Trophoblast cell (in vitro differentiated cells and primary cell): Measurements from ENCODE around the gene BMERB1.
A peak's percentile ranks its signal among the peaks of the same experiment; 100 is the strongest.

Experiments
- DNase-seq, 2 donors: peaks; one replicate each; pipeline ENCODE4 v3.0.0-alpha.2; 2016
- H2AFZ ChIP-seq: 2 replicates; pipeline ENCODE4 v1.6.1; 2013; ENCODE audit warnings: low read length, moderate library complexity, mild to moderate bottlenecking; ENCODE audit not compliant: insufficient read depth, poor library complexity
- H2AK5ac ChIP-seq: 2 replicates; pipeline ENCODE4 v1.6.1; 2013; ENCODE audit warnings: mild to moderate bottlenecking, low read length
- H2BK120ac ChIP-seq: 2 replicates; pipeline ENCODE4 v1.6.1; 2013; ENCODE audit warnings: low read length, mild to moderate bottlenecking, moderate library complexity; ENCODE audit not compliant: insufficient read depth, poor library complexity
- H2BK12ac ChIP-seq: 2 replicates; pipeline ENCODE4 v1.6.1; 2013; ENCODE audit warnings: mild to moderate bottlenecking, low read length, moderate library complexity
- H2BK5ac ChIP-seq: 2 replicates; pipeline ENCODE4 v1.6.1; 2013; ENCODE audit warnings: low read length, low read depth, moderate library complexity, mild to moderate bottlenecking; ENCODE audit not compliant: poor library complexity
- H3K14ac ChIP-seq: 2 replicates; pipeline ENCODE4 v1.6.1; 2013; ENCODE audit warnings: mild to moderate bottlenecking, low read length
- H3K18ac ChIP-seq: 2 replicates; pipeline ENCODE4 v1.6.1; 2013; ENCODE audit warnings: mild to moderate bottlenecking, low read length
- H3K23ac ChIP-seq: 2 replicates; pipeline ENCODE4 v1.6.1; 2013; ENCODE audit warnings: low read length
- H3K27ac ChIP-seq: 2 replicates; pipeline ENCODE4 v1.5.1; 2013; ENCODE audit warnings: low read depth, mild to moderate bottlenecking, inconsistent platforms, low read length, moderate library complexity
- H3K27me3 ChIP-seq: 2 replicates; pipeline ENCODE4 v1.6.1; 2013; ENCODE audit warnings: inconsistent platforms, mild to moderate bottlenecking, low read length, moderate library complexity; ENCODE audit not compliant: insufficient read depth
- H3K36me3 ChIP-seq, 2 experiments: 1 replicate in 1 of 2; 2 replicates in 1 of 2; pipeline ENCODE4 v1.6.1; 2013; ENCODE audit warnings: low read length in 2 of 2, mild to moderate bottlenecking in 2 of 2, moderate library complexity in 1 of 2; ENCODE audit not compliant: insufficient read depth in 2 of 2, control insufficient read depth in 1 of 2
- H3K4ac ChIP-seq: 2 replicates; pipeline ENCODE4 v1.6.1; 2013; ENCODE audit warnings: low read depth, mild to moderate bottlenecking, low read length, moderate library complexity
- H3K4me1 ChIP-seq, 2 experiments: 1 replicate in 1 of 2; 2 replicates in 1 of 2; pipeline ENCODE4 v1.6.1; 2013; ENCODE audit warnings: low read length in 2 of 2, mild to moderate bottlenecking in 2 of 2, moderate library complexity in 1 of 2; ENCODE audit not compliant: insufficient read depth in 2 of 2, control insufficient read depth in 1 of 2
- H3K4me2 ChIP-seq: 2 replicates; pipeline ENCODE4 v1.6.1; 2013; ENCODE audit warnings: inconsistent platforms, mild to moderate bottlenecking, low read length, moderate library complexity
- H3K4me3 ChIP-seq: 2 replicates; pipeline ENCODE4 v1.5.1; 2013; ENCODE audit warnings: mild to moderate bottlenecking, low read depth, low read length, inconsistent platforms
- H3K79me1 ChIP-seq: one replicate; pipeline ENCODE4 v1.6.1; 2013; ENCODE audit warnings: low read length
- H3K79me2 ChIP-seq: 2 replicates; pipeline ENCODE4 v1.6.1; 2013; ENCODE audit warnings: low read length, mild to moderate bottlenecking; ENCODE audit not compliant: control insufficient read depth, insufficient read depth, poor library complexity
- H3K9ac ChIP-seq: 2 replicates; pipeline ENCODE4 v1.6.1; 2013; ENCODE audit warnings: mild to moderate bottlenecking, low read length
- H3K9me3 ChIP-seq: 2 replicates; pipeline ENCODE4 v1.6.1; 2013; ENCODE audit warnings: low read depth, mild to moderate bottlenecking, control low read depth, inconsistent platforms, low read length; ENCODE audit not compliant: insufficient read depth
- H4K12ac ChIP-seq: 2 replicates; pipeline ENCODE4 v1.6.1; 2013; ENCODE audit warnings: low read depth, mild to moderate bottlenecking, low read length, moderate library complexity
- H4K8ac ChIP-seq: 2 replicates; pipeline ENCODE4 v1.6.1; 2013; ENCODE audit warnings: low read depth, mild to moderate bottlenecking, low read length, moderate library complexity
- H4K91ac ChIP-seq: one replicate; pipeline ENCODE4 v1.6.1; 2013; ENCODE audit warnings: low read depth, mild to moderate bottlenecking, low read length, moderate library complexity
- WGBS: extraction: QIAGEN DNeasy Blood & Tissue Kit; methylation state at CpG from one replicate; pipeline ENCODE4 v1.1.7; 2013; ENCODE audit warnings: missing lambda C conversion rate; ENCODE audit not compliant: insufficient read length, insufficient coverage; ENCODE audit errors: extremely low coverage; 5-methylcytosine and 5-hydroxymethylcytosine counted together

Gene BMERB1

GRCh38 chr16:15487336-15488284, 53.2 kb downstream of the BMERB1 start:
- Histone ChIP-seq H2AFZ (no peak overlapping the region), H3K9ac (no peak overlapping the region), H4K91ac (no peak overlapping the region), H3K4me1 (no peaks in the 10 kb centered on the region), H2BK120ac (no peak overlapping the region), H3K9me3 (no peaks in the 10 kb centered on the region), H3K4me3 (no peak overlapping the region), H2BK12ac (no peak overlapping the region), H4K8ac (no peak overlapping the region), H3K79me1 (peaks cover 2% of the 10 kb centered on the region), H3K79me2 (no peaks in the 10 kb centered on the region), H4K12ac (no peak overlapping the region), H3K27ac (no peak overlapping the region), H3K18ac (no peak overlapping the region), H3K4ac (no peak overlapping the region), H3K27me3 (no peaks in the 10 kb centered on the region), H3K23ac (no peak overlapping the region), H3K4me2 (no peak overlapping the region), H2BK5ac (no peak overlapping the region), H2AK5ac (no peak overlapping the region), H3K36me3 (no peaks in the 10 kb centered on the region), H3K14ac (no peak overlapping the region)
- WGBS, result no CpG with 5 or more reads among the region's 12 CpGs
- no peak for DNase-seq

- Histone ChIP-seq H3K27me3 (no peaks in the 10 kb centered on the region), H3K4me1 (no peaks in the 10 kb centered on the region), H2BK5ac (no peak overlapping the region), H2AK5ac (no peak overlapping the region), H3K79me2 (no peaks in the 10 kb centered on the region), H3K9me3 (no peaks in the 10 kb centered on the region), H4K12ac (no peak overlapping the region), H2BK12ac (no peak overlapping the region), H4K8ac (no peak overlapping the region), H3K4ac (no peak overlapping the region), H3K18ac (no peak overlapping the region), H3K4me2 (no peak overlapping the region), H3K9ac (no peak overlapping the region), H2BK120ac (no peak overlapping the region), H3K23ac (no peak overlapping the region), H3K79me1 (peaks cover 2% of the 10 kb centered on the region), H3K4me3 (no peak overlapping the region), H3K27ac (peak overlapping the region; percentile 51), H2AFZ (no peak overlapping the region), H3K14ac (no peak overlapping the region), H4K91ac (peak overlapping the region; percentile 51), H3K36me3 (no peaks in the 10 kb centered on the region)
- no CpG with 5 or more reads among the region's 3 CpGs for WGBS
- DNase-seq, result no peak
Observed at GRCh38 chr16:15489016-15489415, 54.6 kb downstream of the BMERB1 start.

- Histone ChIP-seq H2BK5ac (no peak overlapping the region), H2AFZ (no peak overlapping the region), H3K18ac (no peak overlapping the region), H3K4me3 (no peak overlapping the region), H3K4me2 (no peak overlapping the region), H3K79me2 (no peaks in the 10 kb centered on the region), H3K9me3 (no peaks in the 10 kb centered on the region), H3K27me3 (no peaks in the 10 kb centered on the region), H3K36me3 (no peaks in the 10 kb centered on the region), H4K12ac (no peak overlapping the region), H4K8ac (no peak overlapping the region), H3K23ac (no peak overlapping the region), H3K79me1 (peaks cover 2% of the 10 kb centered on the region), H3K4me1 (no peaks in the 10 kb centered on the region), H4K91ac (no peak overlapping the region), H3K4ac (no peak overlapping the region), H2AK5ac (no peak overlapping the region), H3K27ac (no peak overlapping the region), H2BK120ac (peak overlapping the region; percentile 27), H3K9ac (no peak overlapping the region), H2BK12ac (no peak overlapping the region), H3K14ac (no peak overlapping the region)
- no CpG with 5 or more reads among the region's 5 CpGs for WGBS
- no peak for DNase-seq
Observed at GRCh38 chr16:15490123-15490711, 55.8 kb downstream of the BMERB1 start.

GRCh38 chr16:15491411-15491810, 57.0 kb downstream of the BMERB1 start:
- DNase-seq, result no peak
- Histone ChIP-seq H3K9ac (no peak overlapping the region), H3K79me2 (no peaks in the 10 kb centered on the region), H3K4me1 (no peaks in the 10 kb centered on the region), H4K8ac (no peak overlapping the region), H4K91ac (no peak overlapping the region), H4K12ac (no peak overlapping the region), H3K36me3 (no peaks in the 10 kb centered on the region), H2BK12ac (no peak overlapping the region), H3K4ac (no peak overlapping the region), H3K4me3 (no peak overlapping the region), H3K27me3 (no peaks in the 10 kb centered on the region), H2BK120ac (no peak overlapping the region), H2BK5ac (no peak overlapping the region), H2AFZ (no peak overlapping the region), H3K4me2 (no peak overlapping the region), H3K18ac (no peak overlapping the region), H3K27ac (no peak overlapping the region), H2AK5ac (no peak overlapping the region), H3K14ac (no peak overlapping the region), H3K23ac (no peak overlapping the region), H3K79me1 (peaks cover 2% of the 10 kb centered on the region), H3K9me3 (no peaks in the 10 kb centered on the region)
- WGBS, result no CpG with 5 or more reads among the region's 4 CpGs
